ENCODE measurements around the gene CENPX.

DNA sequence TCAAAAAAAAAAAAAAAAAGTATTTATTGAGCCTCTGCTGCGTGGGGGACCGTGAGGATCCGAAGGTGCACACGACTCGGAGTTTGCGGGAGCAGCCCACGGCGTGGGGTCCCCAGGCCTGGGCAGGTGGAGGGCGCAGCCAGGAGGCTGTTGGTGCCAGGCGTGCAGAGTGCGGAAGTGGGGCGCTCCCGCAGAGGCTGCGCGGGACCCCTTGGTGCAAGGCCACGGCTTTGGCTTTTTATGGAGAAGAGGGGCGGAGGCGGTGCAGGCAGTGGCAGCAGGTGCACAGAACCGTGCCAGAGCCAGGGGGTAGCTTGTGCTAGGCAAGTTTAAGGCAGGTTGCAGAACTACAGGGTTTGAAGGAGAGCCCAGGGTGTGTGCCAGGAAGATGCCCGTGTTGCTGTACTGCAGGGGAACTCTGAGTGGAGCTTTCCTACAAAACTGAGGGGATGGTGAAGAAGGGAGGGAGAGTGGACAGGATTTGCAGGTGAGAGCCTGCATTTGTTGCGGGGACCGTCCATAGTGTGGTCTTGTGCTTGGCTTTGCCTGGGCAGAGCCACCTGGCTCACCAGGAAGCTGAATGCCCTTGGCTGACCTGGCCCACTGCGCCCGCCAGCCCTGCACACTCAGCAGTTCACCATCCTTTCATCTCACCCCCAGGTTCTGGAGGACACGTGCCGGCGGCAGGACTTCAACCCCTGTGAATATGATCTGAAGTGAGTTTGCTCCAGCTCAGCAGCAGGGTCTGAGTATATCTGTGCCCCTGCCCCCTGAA is 44.0 kb downstream of the CENPX start:
- TF ChIP-seq, protein P1, sequence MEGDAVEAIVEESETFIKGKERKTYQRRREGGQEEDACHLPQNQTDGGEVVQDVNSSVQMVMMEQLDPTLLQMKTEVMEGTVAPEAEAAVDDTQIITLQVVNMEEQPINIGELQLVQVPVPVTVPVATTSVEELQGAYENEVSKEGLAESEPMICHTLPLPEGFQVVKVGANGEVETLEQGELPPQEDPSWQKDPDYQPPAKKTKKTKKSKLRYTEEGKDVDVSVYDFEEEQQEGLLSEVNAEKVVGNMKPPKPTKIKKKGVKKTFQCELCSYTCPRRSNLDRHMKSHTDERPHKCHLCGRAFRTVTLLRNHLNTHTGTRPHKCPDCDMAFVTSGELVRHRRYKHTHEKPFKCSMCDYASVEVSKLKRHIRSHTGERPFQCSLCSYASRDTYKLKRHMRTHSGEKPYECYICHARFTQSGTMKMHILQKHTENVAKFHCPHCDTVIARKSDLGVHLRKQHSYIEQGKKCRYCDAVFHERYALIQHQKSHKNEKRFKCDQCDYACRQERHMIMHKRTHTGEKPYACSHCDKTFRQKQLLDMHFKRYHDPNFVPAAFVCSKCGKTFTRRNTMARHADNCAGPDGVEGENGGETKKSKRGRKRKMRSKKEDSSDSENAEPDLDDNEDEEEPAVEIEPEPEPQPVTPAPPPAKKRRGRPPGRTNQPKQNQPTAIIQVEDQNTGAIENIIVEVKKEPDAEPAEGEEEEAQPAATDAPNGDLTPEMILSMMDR (IDR thresholded peaks at IDR 0.05) = no peak
- no peak for TF ChIP-seq POLR2A (IDR thresholded peaks at IDR 0.05)

Data from adrenal gland (tissue), 5 donors.